ENCODE results near the gene SDR39U1. TPM values are rescaled to one million over a fixed set of nuclear protein-coding genes. Genes with fewer than 3 reads are reported as not detected.
A peak's percentile ranks its signal among the peaks of the same experiment; 100 is the strongest.

SDR39U1 gene
- total RNA-seq, 2 experiments from 2014 or later = 40.9 to 47.8 TPM

DNA sequence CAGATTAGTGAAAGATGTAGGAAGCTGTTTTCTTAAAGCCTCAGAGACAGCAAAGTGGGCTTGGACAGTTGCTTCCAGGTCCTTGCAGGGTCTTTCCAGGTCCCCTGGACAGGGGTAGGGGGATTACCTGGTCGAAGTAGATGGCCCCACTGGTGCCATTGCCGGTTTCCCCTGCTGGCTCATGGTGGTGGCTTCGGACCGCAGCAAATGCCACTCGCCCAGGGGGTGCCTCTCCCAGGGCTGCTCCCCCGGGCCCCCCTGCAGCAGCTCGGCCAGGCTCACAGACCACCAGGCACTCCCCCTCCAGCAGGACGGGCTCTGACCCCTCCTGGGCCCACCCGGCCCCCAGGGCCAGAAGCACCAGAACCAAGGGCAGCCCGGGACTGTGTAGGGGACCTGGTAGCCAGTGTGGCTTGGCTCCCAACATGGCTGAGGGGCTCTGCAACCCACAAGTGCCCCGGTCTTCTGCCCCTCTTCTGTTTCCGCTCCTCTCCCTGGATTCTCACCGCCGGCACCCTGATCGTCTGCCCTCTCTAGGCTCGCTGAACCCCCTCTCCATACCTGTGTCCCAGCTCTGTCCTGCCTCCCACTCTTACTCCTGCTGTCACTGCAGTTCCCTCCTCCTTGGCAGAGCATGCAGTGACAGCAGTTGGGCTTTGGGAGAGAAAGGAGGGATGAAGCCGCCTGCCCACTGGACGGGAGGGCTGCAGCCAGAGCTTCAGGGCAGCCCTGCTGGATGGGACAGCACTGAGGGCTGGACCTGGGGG is 13.8 kb downstream of the SDR39U1 start:
- DNase-seq = no peak
- CTCF ChIA-PET = interaction anchor here (1.1 to 7.5 kb wide), 3 partner anchors 67 to 120 kb away, joined by 3 to 201 read pairs (median 5); partner anchors contain the start of genes ADCY4 and CIDEB
- intact Hi-C loops (cut with DNase I, micrococcal nuclease) = loop anchor here in 1 of 2 experiments (1.0 kb wide), 2 partner anchors 158 to 213 kb away; partner anchors contain the start of genes MDP1 and RABGGTA
- POLR2A ChIA-PET = no interaction called here
- Mint-ChIP-seq H3K27ac (peak overlapping the region; percentile 95), H3K4me3 (peak overlapping the region; percentile 94), H3K4me1 (peaks cover 42% of the 10 kb centered on the region), H3K27me3 (no peaks in the 10 kb centered on the region), H3K36me3 (ENCODE audit: low read depth) (peaks cover 26% of the 10 kb centered on the region), H3K9me3 (ENCODE audit: low read depth) (no peaks in the 10 kb centered on the region)
- ATAC-seq = no peak

DNA sequence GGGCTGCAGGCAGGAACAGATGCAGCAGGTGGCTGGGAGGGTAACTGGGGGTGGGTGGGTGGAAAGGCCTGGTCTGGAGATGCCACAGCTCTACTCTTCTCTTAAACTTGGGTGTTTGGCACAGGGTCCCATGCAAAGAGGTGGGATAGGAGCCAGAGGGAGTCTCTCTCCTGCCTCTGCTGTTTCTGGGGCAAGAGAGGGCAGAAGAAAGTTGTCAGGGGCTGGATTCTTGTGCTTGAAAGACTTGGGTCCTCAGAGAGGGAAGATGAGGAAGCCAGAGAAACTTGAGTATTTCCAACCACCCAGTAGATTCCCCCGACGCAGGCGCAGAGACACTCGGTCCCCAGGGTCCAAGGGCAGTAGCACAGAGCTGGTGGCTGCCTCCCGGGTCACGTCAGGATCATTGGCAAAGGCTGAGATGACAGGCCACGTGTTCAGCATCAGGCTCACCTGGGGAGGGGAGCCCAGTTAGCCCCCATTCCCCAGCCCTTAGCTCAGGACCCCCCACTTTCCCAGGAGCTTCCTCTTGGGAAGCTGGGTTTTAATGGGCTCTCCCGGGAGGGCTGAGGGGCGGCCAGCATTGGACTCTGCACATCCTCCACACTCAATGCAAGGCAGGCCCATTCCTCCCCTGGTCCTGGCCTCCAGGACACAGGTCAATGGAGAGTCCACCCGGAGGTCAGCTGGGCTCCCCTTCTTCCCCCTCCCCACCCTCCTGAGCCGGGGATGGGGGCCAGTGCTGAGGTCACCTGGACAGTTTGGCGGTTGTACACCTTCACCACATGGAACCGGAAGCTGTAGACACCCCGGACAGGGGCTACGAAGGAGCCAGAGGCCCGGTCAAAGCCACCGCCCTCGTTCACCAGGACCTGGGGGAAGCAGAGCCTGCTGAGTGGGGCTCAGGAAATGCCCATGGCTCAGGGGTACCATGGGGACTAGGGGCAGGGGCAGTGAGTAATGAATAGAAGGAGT is 14.8 kb downstream of the SDR39U1 start:
- intact Hi-C loops (cut with DNase I, micrococcal nuclease) = no loop called here
- no peaks in the 10 kb centered on the region for H3K9me3 Mint-ChIP-seq (ENCODE audit: low read depth)
- H3K27ac Mint-ChIP-seq = no peak overlapping the region
- peak overlapping the region; percentile 17 for H3K4me3 Mint-ChIP-seq
- H3K36me3 Mint-ChIP-seq (ENCODE audit: low read depth) = peaks cover 17% of the 10 kb centered on the region
- DNase-seq (no peak), ATAC-seq (no peak)
- H3K4me1 Mint-ChIP-seq = peaks cover 38% of the 10 kb centered on the region
- H3K27me3 Mint-ChIP-seq = no peaks in the 10 kb centered on the region
- ChIA-PET POLR2A (interaction anchor here (0.5 to 0.6 kb wide), 2 partner anchors 228 to 816 kb away, joined by 3 read pairs; no protein-coding TSS in a partner anchor), CTCF (interaction anchor here (0.6 to 7.5 kb wide), 7 partner anchors 9 to 119 kb away, joined by 3 to 201 read pairs (median 5); partner anchors contain the start of genes ADCY4 and CIDEB)

DNA sequence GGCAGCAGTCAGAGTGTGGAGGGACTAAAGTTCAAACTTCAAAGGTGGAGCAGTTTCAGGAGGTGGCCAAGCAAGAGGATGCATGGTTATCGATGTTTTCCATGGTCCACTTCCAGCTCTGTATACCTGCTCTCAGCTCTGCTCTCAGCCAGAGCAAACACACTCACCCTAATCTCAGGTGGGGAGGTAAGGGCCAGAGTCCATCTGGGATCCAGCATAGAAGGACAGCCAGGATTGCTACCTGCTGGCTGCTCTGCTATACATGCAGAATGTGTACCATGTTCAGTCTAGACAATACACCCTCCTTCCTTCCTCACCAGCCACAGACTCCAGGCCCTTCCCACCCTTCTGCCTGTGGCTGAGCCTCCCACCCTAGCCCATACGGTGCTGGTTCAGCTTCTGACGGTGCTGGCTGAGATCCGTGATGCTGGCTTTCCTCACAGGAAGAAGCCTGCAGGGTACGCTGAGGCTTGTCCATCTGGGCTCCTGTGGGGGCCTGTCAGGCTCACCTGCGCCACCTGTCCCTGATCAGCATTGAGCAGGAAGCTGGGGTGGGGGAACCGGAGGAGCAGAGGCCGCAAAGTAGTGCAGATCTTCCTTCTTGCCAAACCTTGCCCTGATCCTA is 15.6 kb downstream of the SDR39U1 start:
- POLR2A ChIA-PET = interaction anchor here (0.6 kb wide), 1 partner anchor 227 kb away, joined by 3 read pairs; no protein-coding TSS in a partner anchor

DNA sequence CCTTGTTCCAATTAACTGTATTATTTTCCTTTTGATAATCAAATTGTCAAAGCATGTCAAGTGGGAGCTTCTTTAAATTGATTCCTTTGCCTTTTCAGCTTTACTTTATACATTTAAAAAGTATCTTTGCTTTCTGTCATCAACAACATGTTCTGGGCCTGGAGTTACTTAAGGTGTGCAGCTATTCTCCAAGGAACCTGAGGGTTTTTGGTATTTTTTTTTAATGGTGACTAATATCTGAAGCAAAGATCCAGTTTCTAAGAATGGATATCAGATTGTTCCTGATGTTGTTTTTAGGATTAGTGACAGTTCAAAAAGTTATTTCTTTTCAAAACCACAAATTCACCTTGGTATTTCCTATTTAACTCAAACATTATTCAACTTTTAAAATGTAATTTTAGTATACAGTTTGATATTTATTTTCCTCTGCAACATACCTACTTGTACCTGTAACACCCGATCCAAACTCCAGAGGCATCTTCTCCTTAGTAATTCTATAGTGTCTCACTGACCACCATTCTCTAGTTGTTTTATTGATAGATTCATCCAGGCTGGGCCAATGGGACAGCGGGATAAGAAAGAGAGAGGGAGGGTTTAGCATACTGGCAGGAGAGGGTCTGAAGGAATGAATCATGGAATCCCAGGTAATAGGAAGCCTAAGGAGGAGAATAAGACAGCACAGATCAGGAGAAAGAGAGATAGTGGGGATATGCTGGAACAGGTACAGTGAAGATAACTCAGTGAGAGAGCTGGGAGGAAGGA is 16.2 kb downstream of the SDR39U1 start:
- no peaks in the 10 kb centered on the region for H3K9me3 Mint-ChIP-seq (ENCODE audit: low read depth)
- H3K36me3 Mint-ChIP-seq (ENCODE audit: low read depth) = peaks cover 6% of the 10 kb centered on the region
- no peak overlapping the region for H3K27ac Mint-ChIP-seq
- peaks cover 30% of the 10 kb centered on the region for H3K4me1 Mint-ChIP-seq
- DNase-seq (no peak), ATAC-seq (no peak)
- intact Hi-C loops (cut with DNase I, micrococcal nuclease) = no loop called here
- no peaks in the 10 kb centered on the region for H3K27me3 Mint-ChIP-seq
- CTCF ChIA-PET = interaction anchor here (1.0 to 7.5 kb wide), 8 partner anchors 10 to 117 kb away, joined by 3 to 201 read pairs (median 6); partner anchors contain the start of genes ADCY4, LTB4R2 and SDR39U1
- no peak overlapping the region for H3K4me3 Mint-ChIP-seq
- POLR2A ChIA-PET = no interaction called here

More for the DNA sequence above, 15.6 kb downstream of the SDR39U1 start:
- Mint-ChIP-seq H3K4me1 (peaks cover 36% of the 10 kb centered on the region), H3K4me3 (no peak overlapping the region), H3K9me3 (ENCODE audit: low read depth) (no peaks in the 10 kb centered on the region), H3K27me3 (no peaks in the 10 kb centered on the region), H3K36me3 (ENCODE audit: low read depth) (peaks cover 13% of the 10 kb centered on the region), H3K27ac (no peak overlapping the region)
- intact Hi-C loops (cut with DNase I, micrococcal nuclease) = no loop called here
- no peak for ATAC-seq
- CTCF ChIA-PET = interaction anchor here (0.6 to 7.5 kb wide), 6 partner anchors 9 to 94 kb away, joined by 3 to 201 read pairs (median 6); partner anchors contain the start of gene ADCY4
- DNase-seq = no peak

DNA sequence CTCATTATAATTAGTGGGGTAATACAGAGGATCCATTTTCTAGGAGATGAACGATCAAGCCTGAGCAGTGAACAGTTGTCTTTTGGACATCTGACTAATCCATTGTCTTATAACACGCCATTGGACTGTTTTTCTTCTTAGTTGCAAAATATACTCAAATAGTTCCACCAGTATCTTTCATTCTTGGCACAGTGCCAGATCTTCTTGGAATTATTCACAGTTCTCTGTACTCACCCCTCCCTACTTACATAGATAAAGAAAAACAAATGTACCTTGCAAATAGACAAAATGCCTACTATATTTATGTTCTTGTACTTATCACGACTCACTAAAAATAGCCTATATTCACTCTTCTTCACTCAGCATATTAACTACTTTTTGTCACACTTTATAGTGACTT is 16.9 kb downstream of the SDR39U1 start:
- POLR2A ChIA-PET = no interaction called here
- no peak for ATAC-seq
- H3K27ac Mint-ChIP-seq = peak overlapping the region; percentile 70

DNA sequence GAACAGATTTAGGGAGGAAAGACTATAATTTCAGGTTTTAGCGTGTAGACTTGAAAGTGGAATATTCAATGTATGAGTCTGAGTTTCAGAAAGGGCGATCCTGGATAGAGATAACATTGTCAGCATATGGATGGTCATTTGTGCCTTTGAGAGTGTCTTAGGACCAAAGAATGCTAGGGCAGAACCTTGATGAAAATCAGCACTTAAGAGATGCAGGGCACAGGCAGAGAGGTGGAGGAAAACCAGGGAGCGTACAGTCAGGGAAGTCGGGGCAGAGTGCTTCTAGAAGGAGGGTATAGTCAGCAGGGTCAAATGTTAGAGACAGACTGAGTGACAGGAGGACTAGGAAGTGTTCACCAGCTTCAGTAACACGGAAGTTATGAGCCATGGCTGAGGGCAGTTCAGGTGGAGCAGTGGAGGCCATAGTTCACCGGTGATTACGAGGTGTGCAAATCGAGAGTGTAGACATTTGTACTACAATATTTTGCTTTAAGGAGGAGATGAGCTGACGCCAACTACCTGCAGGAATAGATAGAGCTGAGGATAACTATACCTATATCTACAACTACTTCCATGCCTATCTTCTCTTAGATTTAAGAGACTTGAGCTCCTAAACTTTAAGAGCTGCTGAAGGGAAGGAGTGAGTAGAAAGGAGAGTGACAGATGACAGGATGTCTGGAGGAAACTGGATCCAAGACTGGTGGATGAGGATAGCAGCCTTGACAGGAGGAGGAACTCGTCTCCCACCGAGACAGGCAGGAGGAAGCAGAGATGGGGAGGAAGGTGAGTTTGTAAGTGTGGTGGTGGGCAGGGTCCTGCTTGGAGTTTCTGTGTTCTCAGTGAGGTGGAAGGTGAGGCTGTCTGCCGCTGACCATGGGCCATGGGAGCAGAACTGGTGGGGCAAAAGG is 19.6 kb downstream of the SDR39U1 start:
- peaks cover 18% of the 10 kb centered on the region for H3K4me1 Mint-ChIP-seq
- H3K9me3 Mint-ChIP-seq (ENCODE audit: low read depth) = no peaks in the 10 kb centered on the region
- no peak overlapping the region for H3K27ac Mint-ChIP-seq
- ChIA-PET POLR2A (no interaction called here), CTCF (interaction anchor here (1.1 to 5.3 kb wide), 9 partner anchors 9 to 115 kb away, joined by 4 to 35 read pairs (median 7); partner anchors contain the start of genes ADCY4 and CIDEB)
- H3K27me3 Mint-ChIP-seq = no peaks in the 10 kb centered on the region
- intact Hi-C loops (cut with DNase I, micrococcal nuclease) = no loop called here
- no peak for ATAC-seq
- DNase-seq = no peak
- H3K4me3 Mint-ChIP-seq = no peak overlapping the region
- no peaks in the 10 kb centered on the region for H3K36me3 Mint-ChIP-seq (ENCODE audit: low read depth)

More for the DNA sequence above, 16.9 kb downstream of the SDR39U1 start:
- H3K4me3 Mint-ChIP-seq = no peak overlapping the region
- CTCF ChIA-PET = interaction anchor here (0.9 to 5.3 kb wide), 12 partner anchors 9 to 116 kb away, joined by 3 to 35 read pairs (median 4); partner anchors contain the start of genes ADCY4, LTB4R2 and SDR39U1
- H3K4me1 Mint-ChIP-seq = peaks cover 25% of the 10 kb centered on the region
- peaks cover under 1% of the 10 kb centered on the region for H3K36me3 Mint-ChIP-seq (ENCODE audit: low read depth)
- no peaks in the 10 kb centered on the region for H3K27me3 Mint-ChIP-seq
- intact Hi-C loops (cut with DNase I, micrococcal nuclease) = no loop called here
- H3K9me3 Mint-ChIP-seq (ENCODE audit: low read depth) = no peaks in the 10 kb centered on the region
- no peak for DNase-seq

DNA sequence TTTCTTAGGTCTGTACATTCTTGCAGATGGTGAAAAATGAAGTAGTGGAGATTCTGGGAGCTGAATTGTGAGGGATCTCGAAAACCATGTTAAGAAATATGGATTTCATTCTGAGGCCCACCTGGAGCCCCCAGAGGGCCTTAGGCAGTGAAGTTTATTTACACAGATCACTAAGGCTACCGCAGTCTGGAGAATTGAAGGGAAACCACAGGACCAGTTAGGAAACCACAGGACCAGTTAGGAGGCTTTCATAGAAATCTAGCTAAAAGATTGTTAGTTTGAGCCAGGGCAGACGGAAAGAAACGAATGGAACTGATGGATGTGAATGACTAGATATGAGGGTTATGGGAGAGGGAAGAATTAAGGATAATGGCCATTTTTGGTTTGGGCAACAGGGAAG is 20.3 kb downstream of the SDR39U1 start:
- H3K27ac Mint-ChIP-seq = no peak overlapping the region
- POLR2A ChIA-PET = no interaction called here

DNA sequence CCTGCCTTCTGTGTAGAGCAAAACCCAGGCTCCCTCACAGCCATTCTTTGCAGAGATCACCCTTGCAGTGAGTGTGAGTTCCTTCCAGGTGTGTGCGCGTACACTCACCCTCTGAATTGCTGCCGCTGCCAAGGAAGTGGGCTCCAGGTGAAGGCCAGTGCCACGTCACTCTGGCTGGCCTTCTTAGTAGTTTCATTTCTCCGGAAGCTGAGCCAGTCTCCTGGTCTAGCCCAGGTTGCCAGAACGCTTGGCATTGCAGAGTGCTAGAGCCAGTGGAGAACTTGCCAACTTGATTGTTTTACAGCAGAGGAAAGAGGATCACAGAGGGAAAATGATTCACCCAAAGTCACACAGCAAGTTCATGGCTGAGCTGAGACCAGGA is 24.1 kb downstream of the SDR39U1 start:
- intact Hi-C loops (cut with DNase I, micrococcal nuclease) = no loop called here
- CTCF ChIA-PET = interaction anchor here (1.2 to 2.0 kb wide), 3 partner anchors 12 to 85 kb away, joined by 4 to 13 read pairs (median 13); no protein-coding TSS in a partner anchor
- ATAC-seq (no peak), DNase-seq (no peak)
- POLR2A ChIA-PET = no interaction called here
- H3K27ac Mint-ChIP-seq = no peak overlapping the region
- no peaks in the 10 kb centered on the region for H3K9me3 Mint-ChIP-seq (ENCODE audit: low read depth)
- no peaks in the 10 kb centered on the region for H3K27me3 Mint-ChIP-seq
- no peaks in the 10 kb centered on the region for H3K4me1 Mint-ChIP-seq
- no peaks in the 10 kb centered on the region for H3K36me3 Mint-ChIP-seq (ENCODE audit: low read depth)
- no peak overlapping the region for H3K4me3 Mint-ChIP-seq

More for the DNA sequence above, 20.3 kb downstream of the SDR39U1 start:
- H3K36me3 Mint-ChIP-seq (ENCODE audit: low read depth) = no peaks in the 10 kb centered on the region
- H3K4me1 Mint-ChIP-seq = peaks cover 15% of the 10 kb centered on the region
- H3K27me3 Mint-ChIP-seq = no peaks in the 10 kb centered on the region
- CTCF ChIA-PET = interaction anchor here (1.4 to 4.2 kb wide), 2 partner anchors 56 to 87 kb away, joined by 5 to 35 read pairs; partner anchors contain the start of gene ADCY4
- intact Hi-C loops (cut with DNase I, micrococcal nuclease) = no loop called here
- no peak for ATAC-seq
- no peak for DNase-seq
- H3K4me3 Mint-ChIP-seq = no peak overlapping the region
- no peaks in the 10 kb centered on the region for H3K9me3 Mint-ChIP-seq (ENCODE audit: low read depth)

DNA sequence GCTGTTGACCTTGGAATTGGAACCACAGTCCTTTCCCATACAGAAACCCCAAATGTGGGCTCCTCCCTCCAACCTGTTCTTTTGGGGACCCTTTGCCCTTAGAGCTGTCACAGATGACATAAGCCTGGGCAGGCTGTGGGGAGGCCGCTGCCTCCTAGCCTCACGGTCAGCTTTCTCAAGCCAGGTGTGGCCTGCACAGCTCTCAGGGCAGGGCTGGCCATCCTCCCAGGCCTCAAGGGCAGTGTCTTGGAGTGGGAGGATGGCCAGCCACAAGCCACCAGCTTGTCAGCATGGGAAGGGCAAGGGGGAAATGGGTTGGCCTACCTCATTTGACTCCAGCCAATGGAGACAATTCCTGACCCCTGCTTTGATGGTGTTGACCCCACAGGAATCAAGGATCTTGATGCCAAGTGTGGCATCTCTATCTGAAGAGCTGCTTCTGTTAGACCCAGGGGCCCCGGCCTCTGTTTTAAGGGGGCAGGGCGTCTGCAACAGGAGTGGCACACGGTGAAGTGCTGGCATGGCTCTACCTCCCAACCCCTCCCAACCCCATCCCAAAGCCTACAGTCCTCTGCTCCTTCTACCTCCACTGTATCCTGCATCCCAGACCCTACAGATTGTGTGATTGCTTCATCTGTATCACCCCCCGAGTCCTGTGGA is 24.6 kb downstream of the SDR39U1 start:
- ATAC-seq (no peak), DNase-seq (no peak)
- Mint-ChIP-seq H3K4me1 (no peaks in the 10 kb centered on the region), H3K9me3 (ENCODE audit: low read depth) (no peaks in the 10 kb centered on the region), H3K27ac (no peak overlapping the region), H3K36me3 (ENCODE audit: low read depth) (no peaks in the 10 kb centered on the region), H3K27me3 (no peaks in the 10 kb centered on the region), H3K4me3 (no peak overlapping the region)
- intact Hi-C loops (cut with DNase I, micrococcal nuclease) = no loop called here
- ChIA-PET CTCF (no interaction called here), POLR2A (no interaction called here)
